ENCODE measurements around the gene ZNF799.

GRCh38 chr19:12353375-12353774 is 47.7 kb downstream of the ZNF799 start:
- TF ChIP-seq CTCF (IDR thresholded peaks at IDR 0.05) = no peak
- no peak for TF ChIP-seq POLR2A (IDR thresholded peaks at IDR 0.05)
